Keratinocyte (primary cell): ENCODE results near the gene OR9A4. TPM values are rescaled to one million over a fixed set of nuclear protein-coding genes. Genes with fewer than 3 reads are reported as not detected.

Experiments
- DNase-seq: peaks from one replicate; pipeline ENCODE4 v3.0.0-alpha.2; 2011; ENCODE audit warnings: low read depth, missing footprints, low spot score
- FAIRE-seq: peaks from 2 replicates; lab custom pipeline; 2011; peaks lifted over from hg19 to GRCh38; lab: Jason Lieb, UNC
- H2AFZ ChIP-seq: 2 replicates; pipeline ENCODE4 v1.6.0; 2012; ENCODE audit warnings: low read length, control low read depth, inconsistent platforms; ENCODE audit not compliant: control insufficient read depth
- H3K27ac ChIP-seq: 2 replicates; pipeline ENCODE4 v1.5.1; 2011; ENCODE audit warnings: low read length; ENCODE audit not compliant: control insufficient read depth, insufficient read depth
- H3K27me3 ChIP-seq: 3 replicates; pipeline ENCODE4 v1.6.0; 2011; ENCODE audit warnings: low read length; ENCODE audit not compliant: control insufficient read depth, insufficient read depth; ENCODE audit errors: extremely low read depth
- H3K36me3 ChIP-seq, 2 experiments: 2 replicates in 1 of 2; 3 replicates in 1 of 2; pipeline ENCODE4 v1.5.1; 2011; ENCODE audit warnings: low read length in 2 of 2, mild to moderate bottlenecking in 1 of 2; ENCODE audit not compliant: control insufficient read depth in 2 of 2, insufficient read depth in 2 of 2; ENCODE audit errors: extremely low read depth in 1 of 2
- H3K4me1 ChIP-seq: 3 replicates; pipeline ENCODE4 v1.5.1; 2011; ENCODE audit warnings: low read length; ENCODE audit not compliant: control insufficient read depth, insufficient read depth; ENCODE audit errors: extremely low read depth
- H3K4me2 ChIP-seq: 3 replicates; pipeline ENCODE4 v1.6.0; 2011; ENCODE audit warnings: low read depth, low read length; ENCODE audit not compliant: control insufficient read depth, insufficient read depth; ENCODE audit errors: extremely low read depth
- H3K4me3 ChIP-seq, 3 experiments: fragments of 200-600 bp in 1 of 3; sonication (generic) in 1 of 3; 2 replicates in 2 of 3; 3 replicates in 1 of 3; pipeline ENCODE4 v1.5.1; 2011 to 2016; ENCODE audit warnings: low read length in 3 of 3, mild to moderate bottlenecking in 3 of 3, control low read depth in 2 of 3, inconsistent platforms in 1 of 3, low read depth in 1 of 3, mixed read lengths in 1 of 3, mixed run types in 1 of 3, moderate library complexity in 1 of 3; ENCODE audit not compliant: control insufficient read depth in 2 of 3, insufficient read depth in 2 of 3; ENCODE audit errors: extremely low read depth in 1 of 3
- H3K79me2 ChIP-seq: 2 replicates; pipeline ENCODE4 v1.6.0; 2012; ENCODE audit warnings: low read length; ENCODE audit not compliant: control insufficient read depth, insufficient read depth
- H3K9ac ChIP-seq: 3 replicates; pipeline ENCODE4 v1.6.0; 2011; ENCODE audit warnings: low read length; ENCODE audit not compliant: control insufficient read depth, insufficient read depth; ENCODE audit errors: extremely low read depth
- H3K9me1 ChIP-seq: 3 replicates; pipeline ENCODE4 v1.6.0; 2011; ENCODE audit warnings: low read length; ENCODE audit not compliant: control insufficient read depth, insufficient read depth; ENCODE audit errors: extremely low read depth
- H3K9me3 ChIP-seq: 2 replicates; pipeline ENCODE4 v1.5.1; 2012; ENCODE audit warnings: low read depth, low read length; ENCODE audit not compliant: control insufficient read depth
- H4K20me1 ChIP-seq: 3 replicates; pipeline ENCODE4 v1.6.0; 2011; ENCODE audit warnings: low read length; ENCODE audit not compliant: control insufficient read depth, insufficient read depth; ENCODE audit errors: extremely low read depth
- CTCF ChIP-seq, 3 experiments: IDR thresholded peaks in 1 of 3; conservative IDR thresholded peaks in 1 of 3; optimal IDR thresholded peaks in 1 of 3; 2 replicates in 2 of 3; 3 replicates in 1 of 3; pipeline versions ENCODE3 to v1.5.1; 2011; ENCODE audit warnings: low read length in 3 of 3, mild to moderate bottlenecking in 3 of 3, moderate library complexity in 2 of 3, control low read depth in 1 of 3, inconsistent platforms in 1 of 3; ENCODE audit not compliant: insufficient read depth in 2 of 3; ENCODE audit errors: extremely low read depth in 1 of 3
- EZH2 ChIP-seq: IDR thresholded peaks from one replicate; pipeline ENCODE4 v1.6.1; 2012; ENCODE audit warnings: inconsistent platforms, mild to moderate bottlenecking, low read length, moderate library complexity
- dilution Hi-C: fragments of 300-500 bp; cut with MboI; formaldehyde crosslinking; loops from one replicate; pipeline ENCODE4 v1.7.0; 2020; ENCODE audit warnings: low sequenced_read_pairs; ENCODE audit not compliant: extremely low pct_ligation_motif_present
- polyA plus RNA-seq, 5 experiments: library from polyadenylated mRNA; depleted of rRNA in 3 of 5; stranded (reverse) in 3 of 5; stranded (forward) in 1 of 5; unstranded in 1 of 5; fragments of >200 nt; gene quantifications; 1 replicate in 1 of 5; 2 replicates in 3 of 5; 3 replicates in 1 of 5; pipeline versions ENCODE4 v1.2.1 to v1.2.3, GENCODE V29; 2011 to 2012; ENCODE audit warnings: missing spikeins in 2 of 5, low read depth in 1 of 5, low replicate concordance in 1 of 5

The OR9A4 gene
- polyA plus RNA-seq, 1 donor (not counting 4 experiments of a cell fraction or from before 2014, with no cell fraction given), result not detected

- Histone ChIP-seq H3K79me2 (no peaks in the 10 kb centered on the region), H3K36me3 (no peaks in the 10 kb centered on the region), H4K20me1 (no peaks in the 10 kb centered on the region), H3K4me3 (no peak overlapping the region), H3K9ac (no peak overlapping the region), H3K4me2 (no peak overlapping the region), H3K27me3 (no peaks in the 10 kb centered on the region), H3K4me1 (no peaks in the 10 kb centered on the region), H2AFZ (no peak overlapping the region), H3K27ac (no peak overlapping the region), H3K9me3 (no peaks in the 10 kb centered on the region), H3K9me1 (no peaks in the 10 kb centered on the region)
- dilution Hi-C loops, result no loop called here
- DNase-seq (no peak), FAIRE-seq (no peak)
- TF ChIP-seq CTCF (optimal IDR thresholded peaks at IDR 0.05 in 1 of 3, IDR thresholded peaks at IDR 0.05 in 1 of 3, conservative IDR thresholded peaks at IDR 0.05 in 1 of 3; ENCODE audit: extremely low read depth in 1 of 3, insufficient read depth in 2 of 3, low read length in 3 of 3), result no peak
- no peak for TF ChIP-seq EZH2
Observed at GRCh38 chr7:141875453-141875852, 40.7 kb upstream of the OR9A4 start.

- H3K36me3 ChIP-seq, result no peaks in the 10 kb centered on the region
- no peak overlapping the region for H2AFZ ChIP-seq
- DNase-seq (no peak), FAIRE-seq (no peak)
- H3K9me3 ChIP-seq, result no peaks in the 10 kb centered on the region
- dilution Hi-C loops, result no loop called here
- H3K9me1 ChIP-seq, result no peaks in the 10 kb centered on the region
- H3K4me2 ChIP-seq, result no peak overlapping the region
- H3K79me2 ChIP-seq, result no peaks in the 10 kb centered on the region
- no peak overlapping the region for H3K4me3 ChIP-seq
- no peaks in the 10 kb centered on the region for H4K20me1 ChIP-seq
- H3K27me3 ChIP-seq, result no peaks in the 10 kb centered on the region
- no peak overlapping the region for H3K27ac ChIP-seq
- no peak overlapping the region for H3K9ac ChIP-seq
- TF ChIP-seq CTCF (optimal IDR thresholded peaks at IDR 0.05 in 1 of 3, IDR thresholded peaks at IDR 0.05 in 1 of 3, conservative IDR thresholded peaks at IDR 0.05 in 1 of 3; ENCODE audit: extremely low read depth in 1 of 3, insufficient read depth in 2 of 3, low read length in 3 of 3) (no peak), EZH2 (no peak)
- no peaks in the 10 kb centered on the region for H3K4me1 ChIP-seq
Observed at GRCh38 chr7:141876371-141876770, 39.8 kb upstream of the OR9A4 start.
